WI38 (cell line): ENCODE results near the gene GINS2.

Source experiments
- H3K4me3 ChIP-seq: 2 replicates; pipeline ENCODE4 v1.5.1; 2011; ENCODE audit warnings: low read depth, mild to moderate bottlenecking, control low read depth, low read length
- TF ChIP-seq, protein P1 (sequence below): IDR thresholded peaks from 2 replicates; pipeline ENCODE4 v1.5.1; 2012; ENCODE audit warnings: low read depth, mild to moderate bottlenecking, control low read depth, low read length

Gene GINS2

DNA sequence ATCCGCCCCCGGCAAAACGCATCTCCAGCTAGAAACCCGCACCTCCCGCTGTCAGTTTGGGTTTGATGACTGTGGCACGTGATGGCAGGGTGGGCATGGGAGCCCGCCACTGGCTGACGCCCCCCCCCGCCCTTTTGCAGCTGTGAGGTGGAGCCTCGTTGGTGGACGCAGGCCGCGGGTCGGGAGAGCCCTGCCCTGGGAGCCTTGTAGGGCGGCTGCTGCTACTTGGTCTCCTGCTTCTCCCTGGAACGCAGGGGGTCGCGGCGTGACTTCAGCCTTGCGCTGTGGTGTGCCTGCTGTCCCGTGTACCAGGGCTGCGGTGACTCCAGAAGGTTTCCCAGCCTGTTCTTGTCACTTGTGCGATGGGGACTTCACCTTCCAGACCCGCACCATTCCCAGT lies 47.4 kb downstream of the GINS2 start:
- H3K4me3 ChIP-seq: no peak overlapping the region
- TF ChIP-seq, protein P1, sequence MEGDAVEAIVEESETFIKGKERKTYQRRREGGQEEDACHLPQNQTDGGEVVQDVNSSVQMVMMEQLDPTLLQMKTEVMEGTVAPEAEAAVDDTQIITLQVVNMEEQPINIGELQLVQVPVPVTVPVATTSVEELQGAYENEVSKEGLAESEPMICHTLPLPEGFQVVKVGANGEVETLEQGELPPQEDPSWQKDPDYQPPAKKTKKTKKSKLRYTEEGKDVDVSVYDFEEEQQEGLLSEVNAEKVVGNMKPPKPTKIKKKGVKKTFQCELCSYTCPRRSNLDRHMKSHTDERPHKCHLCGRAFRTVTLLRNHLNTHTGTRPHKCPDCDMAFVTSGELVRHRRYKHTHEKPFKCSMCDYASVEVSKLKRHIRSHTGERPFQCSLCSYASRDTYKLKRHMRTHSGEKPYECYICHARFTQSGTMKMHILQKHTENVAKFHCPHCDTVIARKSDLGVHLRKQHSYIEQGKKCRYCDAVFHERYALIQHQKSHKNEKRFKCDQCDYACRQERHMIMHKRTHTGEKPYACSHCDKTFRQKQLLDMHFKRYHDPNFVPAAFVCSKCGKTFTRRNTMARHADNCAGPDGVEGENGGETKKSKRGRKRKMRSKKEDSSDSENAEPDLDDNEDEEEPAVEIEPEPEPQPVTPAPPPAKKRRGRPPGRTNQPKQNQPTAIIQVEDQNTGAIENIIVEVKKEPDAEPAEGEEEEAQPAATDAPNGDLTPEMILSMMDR: no peak

DNA sequence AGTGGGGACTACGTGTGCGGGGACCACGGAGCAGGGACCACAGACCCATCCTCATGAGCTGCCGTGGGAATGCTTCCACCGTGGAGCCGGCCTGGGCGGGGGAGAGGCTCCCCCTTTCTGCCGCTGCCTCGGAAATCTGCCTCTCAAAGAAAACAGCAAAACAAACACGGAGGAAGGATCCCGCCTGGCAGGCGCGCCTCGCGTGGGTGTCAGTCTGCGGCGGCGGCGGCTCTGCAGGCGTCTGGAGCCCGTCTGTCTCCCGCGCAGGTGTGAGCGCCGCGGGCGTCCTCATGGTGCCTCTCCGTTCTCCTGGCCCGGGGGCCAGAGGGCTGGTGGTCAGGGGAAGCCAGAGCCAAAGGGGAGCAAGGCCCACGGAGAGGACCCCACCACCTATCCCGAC lies 48.2 kb downstream of the GINS2 start:
- TF ChIP-seq, protein P1: no peak
- H3K4me3 ChIP-seq: no peak overlapping the region

DNA sequence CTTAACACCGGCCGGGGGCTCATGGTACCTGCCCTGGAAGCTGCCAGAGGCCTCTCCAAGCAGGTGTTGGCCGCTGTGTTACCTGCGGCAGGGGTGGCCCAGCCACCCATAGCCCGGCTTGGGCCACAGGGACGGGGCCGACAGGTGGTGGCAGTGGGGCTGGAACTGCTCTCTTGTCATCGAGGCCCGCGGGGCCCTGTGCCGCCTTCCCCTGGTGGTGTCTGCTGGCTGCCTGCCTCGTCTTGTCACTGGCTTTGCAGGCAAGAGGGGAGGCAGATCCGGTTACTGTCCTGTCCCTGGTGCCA lies 48.5 kb downstream of the GINS2 start:
- TF ChIP-seq, protein P1: no peak

DNA sequence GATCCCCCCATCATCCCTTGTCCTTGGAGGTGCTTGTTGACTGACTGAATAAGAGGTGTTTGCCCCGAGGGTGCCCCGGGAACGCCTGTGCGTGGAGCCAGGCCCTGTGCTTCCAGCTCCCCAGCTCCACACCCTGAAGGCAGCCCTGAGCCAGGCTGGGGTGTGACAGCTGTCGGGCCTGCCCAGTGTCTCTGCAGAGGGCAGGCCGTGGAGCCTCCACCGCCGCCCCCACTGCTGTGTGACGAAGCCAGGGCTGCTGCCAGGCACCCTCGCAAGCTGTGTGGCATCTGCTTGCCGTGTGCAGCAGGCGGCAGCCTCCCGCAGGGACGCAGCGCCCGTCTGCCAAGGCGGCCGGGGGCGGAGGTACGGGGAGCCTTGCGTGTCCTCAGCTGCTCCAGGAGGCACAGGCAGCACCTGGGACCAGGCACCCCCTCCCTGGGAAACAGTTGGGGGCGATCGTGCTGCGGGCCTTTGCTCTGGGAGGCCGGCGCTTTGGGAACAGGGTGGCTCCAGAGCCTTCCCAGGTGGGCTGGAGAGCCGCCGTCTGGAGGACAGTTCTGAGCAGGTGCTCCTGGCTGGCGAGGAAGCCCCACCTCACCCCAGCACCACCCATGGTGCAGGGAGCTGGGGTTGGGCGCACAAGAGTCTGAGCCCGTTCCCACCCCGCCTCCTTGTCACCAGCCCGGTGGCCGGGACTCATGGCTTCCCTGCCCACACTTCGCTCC lies 49.1 kb downstream of the GINS2 start:
- no peak overlapping the region for H3K4me3 ChIP-seq
- TF ChIP-seq, protein P1: no peak

More for the DNA sequence above, 48.5 kb downstream of the GINS2 start:
- H3K4me3 ChIP-seq: no peak overlapping the region

DNA sequence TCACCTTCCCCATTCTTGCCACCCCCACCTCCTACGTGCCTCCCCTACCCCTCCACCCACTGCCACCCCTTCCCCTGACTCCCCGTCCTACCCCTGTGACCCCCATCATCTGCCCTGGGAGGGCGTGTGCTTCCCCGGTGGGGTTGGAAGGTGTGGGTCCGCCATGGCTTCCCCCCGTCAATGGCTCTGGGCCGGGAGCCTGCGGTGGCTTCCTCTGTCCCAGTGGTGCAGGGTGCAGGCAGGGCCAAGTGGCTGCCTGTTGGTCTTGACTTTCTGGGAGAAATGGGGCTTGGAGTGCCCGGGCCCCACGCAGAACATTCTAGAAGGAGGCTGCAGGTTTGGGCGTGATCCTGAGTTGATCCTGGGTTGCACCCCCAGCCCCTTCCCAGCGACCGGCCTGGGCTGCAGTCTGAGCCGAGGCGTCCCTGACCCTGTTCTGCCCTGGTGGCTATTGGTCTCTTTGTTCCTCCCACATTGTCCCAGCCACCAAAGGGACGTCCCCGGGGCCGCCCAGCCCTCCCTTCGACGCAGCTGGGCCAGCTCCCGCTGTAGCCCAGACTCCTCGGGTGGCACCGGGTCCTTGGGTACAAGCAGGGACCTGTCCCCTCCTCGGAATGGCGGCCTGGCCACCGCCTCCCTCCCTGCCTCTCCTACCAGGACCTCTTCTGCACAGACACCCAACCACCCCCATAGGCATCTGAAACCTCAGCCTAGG lies 49.9 kb downstream of the GINS2 start:
- TF ChIP-seq, protein P1: no peak
- no peak overlapping the region for H3K4me3 ChIP-seq

DNA sequence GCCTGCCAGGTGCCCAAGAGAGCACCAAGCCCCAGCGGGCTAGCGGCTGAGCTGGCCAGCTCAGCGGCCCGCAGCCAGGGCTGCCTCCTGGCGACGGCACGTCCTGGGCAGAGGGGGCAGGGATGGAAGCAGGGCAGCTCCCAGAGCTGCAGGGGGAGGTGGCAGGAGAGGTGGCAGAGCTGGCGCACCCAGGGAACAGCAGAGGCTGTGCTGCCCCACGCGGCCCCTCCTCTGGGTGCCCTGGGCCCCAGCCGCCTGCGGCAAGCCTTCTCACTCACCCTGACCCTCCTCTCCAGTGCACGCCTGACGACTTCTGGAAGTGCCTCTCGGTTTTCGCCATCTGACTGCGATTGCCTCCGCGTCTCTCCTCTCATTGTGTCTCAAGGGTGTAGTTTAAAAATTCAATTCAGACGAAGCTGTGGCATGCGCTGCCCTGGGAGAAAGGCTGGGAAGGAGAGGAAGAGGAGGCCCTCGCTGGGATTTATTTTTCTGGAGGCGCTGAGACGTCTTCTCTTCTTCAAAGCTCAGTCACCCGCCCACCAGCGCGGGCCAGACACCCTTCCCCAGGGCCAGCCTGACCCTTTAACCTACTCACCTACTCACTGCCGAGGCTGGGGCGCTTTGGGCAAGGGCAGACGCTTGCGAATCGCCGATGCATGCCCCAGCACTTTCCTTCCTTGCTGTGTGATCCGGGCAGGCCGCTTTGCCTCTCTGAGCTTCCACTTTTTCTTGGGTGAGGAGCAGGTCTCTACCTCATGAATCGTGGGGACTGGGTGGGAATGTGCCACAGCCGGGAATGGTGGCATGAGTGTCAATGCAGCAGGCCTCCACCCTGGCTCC lies 50.7 kb downstream of the GINS2 start:
- TF ChIP-seq, protein P1: no peak
- no peak overlapping the region for H3K4me3 ChIP-seq
